A549 (cell line): Measurements from ENCODE around the gene NEURL3.
A peak's percentile ranks its signal among the peaks of the same experiment; 100 is the strongest.

Experiments
- CEBPB ChIP-seq, 2 experiments: fragments of >200 bp in 1 of 2; sonication (Bioruptor Twin) in 1 of 2; formaldehyde crosslinking in 1 of 2; IDR thresholded peaks; 2 replicates each; pipeline ENCODE4 v1.6.1; 2012 to 2016
- CTCF ChIP-seq: fragments of >200 bp; sonication (Bioruptor Twin); formaldehyde crosslinking; IDR thresholded peaks from 3 replicates; pipeline ENCODE4 v1.5.1; 2016
- POLR2A ChIP-seq: IDR thresholded peaks from 2 replicates; pipeline ENCODE4 v1.6.1; 2012; ENCODE audit warnings: mild to moderate bottlenecking, low read length

GRCh38 chr2:96506016-96506906, 1.1 kb upstream of the NEURL3 start:
- no peak for TF ChIP-seq CTCF
- TF ChIP-seq CEBPB (IDR thresholded peaks at IDR 0.05), result peak in 1 of 2 experiments; percentile 11; a peak in 1 of 4 replicates
- TF ChIP-seq POLR2A, result no peak
